HG02571 (cell line): ENCODE results near the gene MRGPRX3.
"Not testable (repeated sequence)": the region's sequence is repeated elsewhere in the genome, so short reads cannot be mapped to it uniquely, and the experiment has no call there.

ENCODE experiments used
- ATAC-seq: cut with Tn5 transposase; IDR thresholded peaks from one replicate; pipeline ENCODE4 v1.9.1; 2021; ENCODE audit warnings: mild to moderate bottlenecking, moderate library complexity; ENCODE audit not compliant: unreplicated experiment

MRGPRX3 gene

DNA sequence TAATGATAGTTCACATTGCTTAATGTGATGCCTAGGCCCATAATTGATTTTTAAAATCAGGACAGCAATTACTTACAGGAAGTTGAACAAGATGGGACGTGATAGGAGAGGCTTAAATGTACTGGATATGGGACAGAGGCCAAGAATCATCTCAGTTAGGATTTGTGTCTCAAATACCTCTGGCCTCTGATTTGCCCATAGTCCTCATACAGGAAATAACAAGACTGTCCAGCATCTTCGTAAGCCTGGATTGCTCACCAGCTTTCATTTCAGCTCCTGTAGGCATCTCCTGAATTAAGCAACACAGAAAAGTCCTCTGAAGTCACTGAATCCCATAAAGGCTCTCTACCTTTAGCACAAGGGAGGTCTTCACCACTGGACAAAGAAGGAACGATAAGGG, at the start of gene MRGPRX3:
Gene MRGPRX3, plus strand, starts transcription at position 231 of the 400 bp plus-strand sequence. CDS start 4,632 bp downstream, outside the sequence.
- ATAC-seq: no peak

DNA sequence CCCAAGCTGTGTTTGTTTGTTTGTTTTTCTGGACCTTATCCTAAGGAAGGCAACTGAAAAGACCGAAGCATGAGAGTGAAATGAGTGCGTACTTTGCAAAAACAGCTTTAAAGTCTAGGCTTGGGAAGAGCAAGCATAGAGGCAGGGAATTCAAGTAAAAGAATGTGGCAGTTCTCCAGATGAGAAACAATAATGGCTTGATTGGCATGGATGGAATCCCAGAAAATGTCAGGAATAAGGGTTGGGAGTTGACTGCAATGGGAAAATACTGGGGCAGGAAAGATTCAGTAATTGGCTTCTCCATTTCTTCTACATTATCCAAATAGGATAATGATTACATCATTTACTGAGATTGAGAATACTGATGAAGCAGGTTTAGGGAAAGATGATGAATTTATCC, 44.0 kb upstream of the MRGPRX3 start:
- no peak for ATAC-seq

DNA sequence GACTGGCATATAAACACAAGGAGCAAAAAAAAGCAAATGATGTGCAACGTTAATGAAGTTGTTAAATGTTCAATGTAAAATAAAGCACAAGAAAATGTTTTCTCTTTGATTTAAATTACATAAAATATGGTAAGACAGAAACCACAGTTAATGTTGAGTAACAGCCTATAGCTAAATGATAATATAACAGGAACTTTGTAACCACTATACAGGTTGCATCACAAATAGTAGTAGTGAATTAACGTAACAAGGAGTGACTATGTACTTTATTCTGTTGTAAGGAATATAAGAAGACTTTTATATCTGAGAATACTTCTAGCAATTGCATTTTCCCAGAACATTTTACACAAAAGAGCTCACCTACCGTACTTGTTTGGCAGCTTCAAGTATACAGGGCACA, 43.4 kb upstream of the MRGPRX3 start:
- ATAC-seq: no peak

DNA sequence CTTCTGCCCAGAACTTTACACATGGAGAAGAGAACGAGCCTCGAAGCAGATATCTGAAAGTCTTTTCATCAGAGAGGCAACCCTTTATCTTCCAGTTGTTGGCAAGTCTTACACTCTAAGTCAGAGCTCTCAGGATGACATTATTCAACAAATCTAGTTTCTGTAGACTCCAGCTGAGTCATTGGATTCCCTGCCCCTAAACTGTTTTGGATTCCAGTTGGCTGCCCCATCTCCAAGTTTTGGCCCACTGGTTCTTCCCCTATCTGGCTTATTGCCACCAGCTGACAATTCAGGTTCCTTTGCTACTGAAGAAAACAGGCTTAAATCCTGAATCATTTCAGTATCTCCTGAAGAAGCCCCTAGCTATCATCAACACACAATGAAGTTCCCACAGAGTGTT, 40.6 kb upstream of the MRGPRX3 start:
- no peak for ATAC-seq

DNA sequence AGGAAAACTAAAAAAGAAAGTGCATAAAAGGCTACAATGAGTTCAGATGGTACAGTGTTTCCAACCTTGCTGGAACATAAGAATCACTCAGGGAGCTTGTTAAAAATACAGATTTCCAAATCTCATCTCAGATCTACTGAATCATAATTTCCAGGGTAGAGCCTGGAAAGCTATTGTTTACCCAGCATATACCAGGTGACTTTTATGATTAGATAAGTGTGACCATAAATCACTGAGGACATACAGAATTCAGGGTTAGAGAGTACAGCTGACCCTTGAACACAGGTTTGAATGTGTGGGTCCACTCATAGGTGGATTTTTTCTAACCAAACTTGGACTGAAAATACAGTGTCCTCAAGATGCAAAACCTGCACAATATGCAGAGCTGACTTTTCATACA, 38.4 kb upstream of the MRGPRX3 start:
- no peak for ATAC-seq

DNA sequence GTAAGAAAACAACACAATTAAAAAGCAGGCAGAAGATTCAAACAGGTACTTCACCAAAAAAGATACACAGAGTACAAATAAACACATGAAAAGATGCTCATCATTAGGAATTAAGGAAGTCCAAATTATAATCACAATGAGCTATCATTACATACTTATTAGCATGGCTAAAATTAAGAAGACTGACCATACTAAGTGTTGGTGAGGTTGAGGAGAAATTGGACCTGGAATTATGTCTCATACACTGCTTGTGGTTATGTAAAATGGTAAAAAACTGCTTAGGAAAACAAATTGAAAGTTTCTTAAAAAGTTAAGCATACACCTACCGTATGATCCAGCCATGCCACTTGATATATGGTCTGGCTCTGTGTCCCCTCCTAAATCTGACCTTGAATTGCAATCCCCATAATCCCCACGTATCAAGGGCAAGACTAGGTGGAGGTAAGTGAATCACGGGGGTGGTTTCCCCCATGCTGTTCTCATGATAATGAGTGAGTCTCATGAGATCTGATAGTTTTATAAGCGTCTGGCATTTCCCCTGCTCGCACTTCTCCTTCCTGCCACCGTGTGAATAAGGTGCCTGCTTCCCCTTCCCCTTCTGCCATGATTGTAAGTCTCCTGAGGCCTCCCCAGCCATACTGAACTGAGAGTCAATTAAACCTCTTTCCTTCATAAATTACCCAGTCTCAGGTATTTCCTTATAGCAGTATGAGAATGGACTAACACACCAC, 31.3 kb upstream of the MRGPRX3 start:
- ATAC-seq: no peak

DNA sequence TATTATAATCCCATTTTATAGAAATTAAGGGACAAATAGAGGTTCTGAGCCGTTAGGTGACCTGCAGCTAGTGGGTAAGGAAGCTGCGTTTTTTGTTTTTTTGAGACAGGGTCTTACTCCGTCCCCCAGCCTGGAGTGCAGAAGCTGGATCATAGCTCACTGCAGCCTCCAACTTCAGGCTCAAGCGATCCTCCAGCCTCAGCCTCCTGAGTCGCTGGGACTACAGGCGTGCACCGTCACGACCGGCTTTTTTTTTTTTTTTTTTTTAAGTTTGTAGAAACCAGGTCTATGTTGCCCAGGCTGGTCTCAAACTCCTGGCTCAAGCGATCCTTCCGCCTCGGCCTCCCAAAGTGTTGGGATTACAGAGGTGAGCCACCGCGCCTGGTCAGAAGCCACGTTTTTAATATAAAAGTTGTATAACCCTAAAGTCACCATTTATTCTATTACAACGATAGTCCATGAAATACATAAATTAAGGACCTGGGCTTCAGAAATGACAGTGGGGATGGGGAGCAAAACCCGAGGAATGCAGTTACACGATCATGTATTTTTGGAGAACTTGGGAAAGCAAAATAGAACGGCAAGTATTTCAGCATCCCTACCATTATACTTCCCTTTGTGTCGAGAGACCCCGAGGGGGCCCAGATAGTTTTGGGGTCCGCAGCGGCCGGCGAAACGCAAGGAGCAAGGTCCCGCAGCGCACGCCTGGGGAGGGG, 27.1 kb upstream of the MRGPRX3 start:
- no peak for ATAC-seq

DNA sequence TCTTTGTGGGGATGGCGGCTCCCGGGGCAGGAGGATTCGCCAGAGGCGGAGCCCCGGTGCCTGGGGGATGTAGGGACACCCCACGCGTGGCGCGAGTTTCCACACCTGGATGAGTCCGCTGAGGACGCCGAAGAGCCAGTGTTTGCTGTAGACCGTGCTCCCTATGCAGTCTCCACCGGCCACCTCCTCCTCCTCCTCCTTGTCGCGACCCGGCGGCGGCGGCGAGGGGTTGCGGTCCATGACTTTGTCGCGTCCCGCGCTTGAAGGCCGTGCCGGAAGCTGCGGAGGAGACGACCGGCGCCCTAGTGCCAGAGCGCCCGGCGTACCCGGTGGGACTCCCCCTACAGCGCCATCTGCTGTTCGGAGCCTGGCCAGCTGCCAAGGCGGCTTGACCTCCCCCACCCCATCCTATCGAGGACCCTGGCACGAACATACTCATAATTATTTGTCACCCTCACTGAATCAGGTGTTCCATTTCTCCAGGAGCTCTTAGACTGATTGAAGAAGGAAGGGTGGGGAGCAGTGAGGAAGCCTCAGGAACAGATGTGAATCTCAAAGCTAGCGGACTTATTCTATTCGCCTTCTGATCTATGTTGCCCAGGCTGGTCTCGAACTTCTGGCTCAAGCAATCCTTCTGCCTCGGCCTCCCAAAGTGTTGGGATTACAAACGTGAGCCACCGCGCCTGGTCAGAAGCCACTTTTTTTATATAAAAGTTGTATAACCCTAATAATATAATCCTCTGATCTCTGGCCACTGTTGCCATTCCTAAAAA, 26.4 kb upstream of the MRGPRX3 start, which contains the start of gene SAAL1:
Gene SAAL1, minus strand, starts transcription at position 281 of the 773 bp plus-strand sequence. Its CDS starts 41 bp downstream, at position 240.
- ATAC-seq: peak; percentile 94

DNA sequence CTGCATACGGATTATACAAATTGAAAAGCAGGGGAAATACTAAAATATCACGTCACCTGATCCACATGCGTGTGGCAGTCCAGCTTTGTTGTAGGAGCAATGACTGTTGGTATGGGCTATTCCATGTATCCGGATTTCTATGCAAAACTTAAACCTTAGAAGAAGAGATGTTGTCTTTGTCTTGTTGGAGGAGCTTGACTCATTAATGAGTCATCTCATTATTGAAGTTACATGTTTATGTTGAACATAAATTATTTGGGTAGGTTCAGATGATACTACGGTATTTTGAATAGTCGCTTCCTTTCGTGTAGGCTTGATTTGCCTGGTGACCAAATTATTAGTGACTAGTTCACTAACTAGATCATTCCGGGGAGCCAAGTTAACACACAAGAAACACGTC, 25.7 kb upstream of the MRGPRX3 start:
- no peak for ATAC-seq

DNA sequence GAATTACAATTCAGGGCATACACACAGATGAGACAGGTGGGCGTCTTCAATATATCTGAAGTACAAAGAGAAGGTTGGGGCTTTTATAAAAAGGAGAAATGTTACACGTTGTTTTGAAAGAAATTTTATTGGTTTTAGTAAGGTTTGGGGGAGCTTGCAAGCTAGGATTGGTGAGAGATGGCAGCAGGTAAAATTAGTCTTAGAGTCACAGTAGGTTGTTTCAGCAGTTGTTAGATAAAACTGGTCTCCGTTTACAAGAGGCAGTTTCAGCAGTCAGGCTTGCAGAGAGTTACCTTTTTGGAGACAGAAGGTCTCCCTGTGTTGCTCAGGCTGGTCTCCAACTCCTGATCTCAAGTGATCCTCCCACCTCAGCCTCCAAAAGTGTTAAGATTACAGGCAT, 24.1 kb upstream of the MRGPRX3 start:
- ATAC-seq: no peak

DNA sequence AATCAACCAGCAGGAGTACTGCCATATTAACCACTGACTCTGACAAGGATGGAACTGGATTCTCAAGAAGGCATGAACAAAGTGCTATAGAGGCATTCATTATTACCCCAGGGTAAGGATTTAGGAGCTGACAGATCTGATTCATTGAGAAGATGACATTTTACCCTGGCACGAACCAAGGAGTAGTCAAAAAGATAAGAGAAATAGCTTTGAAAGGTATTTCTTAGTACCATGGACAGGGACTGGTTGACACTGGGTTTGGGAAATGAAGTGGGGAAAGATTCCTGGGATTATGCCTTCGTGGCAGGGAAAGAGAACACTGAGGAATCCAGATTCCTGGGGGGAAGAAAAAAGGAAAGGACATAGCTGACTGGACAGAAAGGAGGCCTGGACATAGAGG, 21.4 kb upstream of the MRGPRX3 start:
- no peak for ATAC-seq

DNA sequence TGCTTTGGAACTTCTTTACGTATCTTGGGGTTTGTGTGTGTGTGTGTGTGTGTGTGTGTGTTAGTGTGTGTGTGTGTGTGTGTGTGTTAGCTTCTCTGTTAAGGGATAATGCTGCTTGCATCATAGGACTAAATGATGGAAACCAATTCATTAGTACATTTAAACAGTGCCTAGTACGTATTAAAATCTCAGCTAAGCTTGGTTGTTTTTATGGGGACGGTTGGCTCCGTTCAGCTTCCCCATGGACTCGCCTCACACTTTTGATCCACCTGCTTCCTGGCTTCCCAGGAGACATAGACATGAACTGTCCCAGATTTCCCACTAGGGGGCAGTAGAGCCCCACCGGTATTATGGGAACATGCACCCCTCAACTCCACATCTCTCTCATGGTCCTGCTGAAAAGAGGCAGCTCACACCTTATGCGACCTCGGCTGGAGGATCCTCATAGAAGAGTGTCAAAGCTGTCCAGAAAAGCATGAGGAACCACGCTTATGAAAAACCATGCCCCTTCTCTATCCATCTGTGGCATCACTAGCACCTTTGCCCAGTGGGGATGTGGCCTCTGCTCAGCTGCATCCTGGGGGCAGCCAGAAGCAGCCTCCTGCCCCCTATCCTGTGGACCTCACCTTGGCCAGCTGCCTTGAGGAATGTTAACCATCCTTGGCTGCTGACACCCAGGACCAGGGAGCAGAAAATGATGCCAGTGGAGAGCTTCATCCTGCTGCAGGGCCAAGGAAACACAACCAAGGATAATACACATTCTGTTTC, 16.8 kb upstream of the MRGPRX3 start:
- ATAC-seq: peak; percentile 78

DNA sequence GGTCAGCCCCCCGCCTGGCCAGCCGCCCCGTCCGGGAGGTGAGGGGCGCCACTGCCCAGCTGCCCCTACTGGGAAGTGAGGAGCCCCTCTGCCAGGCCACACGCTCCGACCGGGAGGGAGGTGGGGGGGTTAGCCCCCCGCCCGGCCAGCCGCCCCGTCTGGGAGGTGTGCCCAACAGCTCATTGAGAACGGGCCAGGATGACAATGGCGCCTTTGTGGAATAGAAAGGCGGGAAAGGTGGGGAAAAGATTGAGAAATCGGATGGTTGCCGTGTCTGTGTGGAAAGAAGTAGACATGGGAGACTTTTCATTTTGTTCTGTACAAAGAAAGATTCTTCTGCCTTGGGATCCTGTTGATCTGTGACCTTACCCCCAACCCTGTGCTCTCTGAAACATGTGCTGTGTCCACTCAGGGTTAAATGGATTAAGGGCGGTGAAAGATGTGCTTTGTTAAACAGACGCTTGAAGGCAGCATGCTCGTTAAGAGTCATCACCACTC, 11.0 kb upstream of the MRGPRX3 start:
- not testable (repeated sequence) for ATAC-seq

DNA sequence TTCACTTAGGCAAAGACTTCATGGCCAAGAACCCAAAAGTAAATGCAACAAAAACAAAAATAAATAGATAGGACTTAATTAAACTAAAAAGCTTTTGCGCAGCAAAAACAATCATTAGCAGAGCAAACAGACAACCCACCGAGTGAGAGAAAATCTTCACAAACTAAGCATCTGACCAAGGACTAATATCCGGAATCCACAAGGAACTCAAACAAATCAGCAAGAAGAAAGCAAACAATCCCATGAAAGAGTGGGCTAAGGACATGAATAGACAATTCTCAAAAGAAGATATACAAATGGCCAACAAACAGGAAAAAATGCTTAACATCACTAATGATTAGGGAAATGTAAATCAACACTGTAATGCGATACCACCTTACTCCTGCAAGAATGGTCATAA, 1.3 kb upstream of the MRGPRX3 start:
- not testable (repeated sequence) for ATAC-seq

DNA sequence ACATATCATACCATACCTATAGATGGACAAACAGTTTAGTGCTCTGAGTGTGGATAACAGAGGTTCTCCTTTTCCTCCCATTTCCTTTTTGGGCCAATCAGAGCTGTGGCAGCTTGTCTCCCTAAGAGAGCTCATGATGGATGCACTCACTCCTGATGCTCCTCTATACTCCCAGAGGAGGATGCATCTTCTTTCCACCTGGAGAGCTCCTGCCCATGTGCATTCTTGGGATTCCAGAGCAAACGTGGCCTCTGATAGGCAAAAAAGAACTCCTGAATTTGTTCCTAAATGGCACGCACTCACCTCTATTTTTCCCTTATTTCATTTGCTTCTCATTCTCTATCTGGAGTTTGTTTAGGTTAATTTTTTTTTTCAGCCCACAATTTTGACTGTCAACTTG, 2.9 kb downstream of the MRGPRX3 start:
- ATAC-seq: no peak

DNA sequence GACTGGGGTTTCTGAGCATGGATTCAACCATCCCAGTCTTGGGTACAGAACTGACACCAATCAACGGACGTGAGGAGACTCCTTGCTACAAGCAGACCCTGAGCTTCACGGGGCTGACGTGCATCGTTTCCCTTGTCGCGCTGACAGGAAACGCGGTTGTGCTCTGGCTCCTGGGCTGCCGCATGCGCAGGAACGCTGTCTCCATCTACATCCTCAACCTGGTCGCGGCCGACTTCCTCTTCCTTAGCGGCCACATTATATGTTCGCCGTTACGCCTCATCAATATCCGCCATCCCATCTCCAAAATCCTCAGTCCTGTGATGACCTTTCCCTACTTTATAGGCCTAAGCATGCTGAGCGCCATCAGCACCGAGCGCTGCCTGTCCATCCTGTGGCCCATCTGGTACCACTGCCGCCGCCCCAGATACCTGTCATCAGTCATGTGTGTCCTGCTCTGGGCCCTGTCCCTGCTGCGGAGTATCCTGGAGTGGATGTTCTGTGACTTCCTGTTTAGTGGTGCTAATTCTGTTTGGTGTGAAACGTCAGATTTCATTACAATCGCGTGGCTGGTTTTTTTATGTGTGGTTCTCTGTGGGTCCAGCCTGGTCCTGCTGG, 4.9 kb downstream of the MRGPRX3 start:
- ATAC-seq: no peak

DNA sequence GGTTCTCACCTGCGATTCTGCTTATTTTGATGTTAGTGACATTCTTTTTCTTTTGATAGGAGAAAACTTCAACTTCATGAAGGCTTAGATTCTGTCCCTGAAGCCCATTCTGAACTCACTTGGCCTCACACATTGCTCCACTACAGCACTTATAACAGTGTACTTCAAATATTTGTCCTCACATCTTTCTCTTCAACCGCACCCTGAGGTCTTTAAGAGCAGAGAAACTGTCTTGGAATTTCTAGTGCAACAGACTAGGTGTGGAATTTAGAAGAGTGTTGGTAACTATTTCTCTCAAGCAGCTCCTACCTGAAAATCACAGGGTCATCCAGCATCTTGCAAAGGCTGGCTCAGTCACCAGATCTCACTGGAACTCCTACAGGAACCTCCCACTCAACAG, 7.8 kb downstream of the MRGPRX3 start:
- no peak for ATAC-seq

DNA sequence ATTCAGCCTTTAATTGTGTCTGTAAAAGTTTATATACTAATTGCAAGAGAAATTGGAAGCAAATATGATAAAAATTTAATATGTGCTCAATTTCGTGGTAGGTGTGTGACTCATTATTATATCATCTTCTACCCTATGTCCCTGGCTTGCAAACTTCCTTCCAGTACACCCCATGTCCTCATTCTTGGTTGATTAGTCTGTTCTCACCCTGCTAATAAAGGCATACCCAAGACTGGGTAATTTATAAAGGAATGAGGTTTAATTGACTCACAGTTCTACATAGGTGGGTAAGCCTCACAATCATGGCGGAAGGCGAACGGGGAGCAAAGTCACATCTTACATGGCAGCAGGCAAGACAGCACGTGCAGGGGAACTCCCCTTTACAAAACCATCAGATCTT, 11.9 kb downstream of the MRGPRX3 start:
- ATAC-seq: no peak

DNA sequence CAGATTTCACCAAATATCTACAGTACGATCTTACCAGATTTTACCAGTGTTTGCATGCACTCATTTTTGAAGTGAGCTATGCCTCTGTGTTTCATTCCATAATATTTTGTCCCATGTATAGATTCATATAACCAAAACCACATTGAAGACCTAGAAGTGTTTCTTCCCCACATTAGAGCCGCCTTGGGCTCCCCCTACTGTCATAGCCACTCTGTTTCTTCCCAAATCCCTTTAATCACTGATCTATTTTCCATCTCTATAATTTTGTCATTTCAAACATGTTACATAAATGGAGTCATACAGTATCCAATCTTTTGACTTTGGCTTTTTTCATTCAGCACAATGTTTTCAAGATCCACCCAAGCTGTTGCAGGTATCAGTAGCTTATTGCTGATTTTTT, 12.7 kb downstream of the MRGPRX3 start:
- ATAC-seq: no peak

DNA sequence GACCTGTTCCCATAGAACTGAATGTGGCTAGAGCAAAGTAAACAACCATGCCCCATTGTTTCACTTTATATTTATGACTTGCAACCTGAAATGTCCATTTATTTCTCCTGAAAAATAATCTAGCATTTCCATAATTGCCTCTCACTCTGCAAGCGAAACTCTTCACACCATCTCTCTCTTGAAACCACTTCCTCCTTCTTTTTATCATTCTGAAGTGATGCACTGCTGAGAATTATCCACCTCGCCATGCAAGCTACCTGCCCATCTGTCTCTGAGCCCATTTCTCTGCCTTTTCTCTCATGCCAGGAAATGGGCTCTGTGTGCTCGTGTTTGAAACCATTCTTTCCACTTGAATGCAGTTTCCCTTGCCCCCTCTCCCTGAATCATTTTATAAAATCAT, 13.5 kb downstream of the MRGPRX3 start:
- no peak for ATAC-seq
